K562 (cell line): ENCODE results near the gene PCAT6. TPM values are rescaled to one million over a fixed set of nuclear protein-coding genes. Genes with fewer than 3 reads are reported as not detected.

Source experiments
- ATF4 ChIP-seq: fragments of 450-650 bp; formaldehyde crosslinking; IDR thresholded peaks from 2 replicates; pipeline ENCODE4 v1.4.0; 2022; ENCODE audit warnings: mild to moderate bottlenecking, moderate library complexity
- BRD4 ChIP-seq: fragments of 200-600 bp; sonication (generic); IDR thresholded peaks from 2 replicates; pipeline ENCODE4 v1.6.1; 2017; ENCODE audit warnings: inconsistent platforms
- CUX1 ChIP-seq: fragments of 200-800 bp; sonication (Bioruptor generic); IDR thresholded peaks from 2 replicates; pipeline ENCODE4 v1.6.1; 2016; ENCODE audit warnings: missing genetic modification characterization, missing compliant biosample characterization
- HMG20B ChIP-seq: fragments of 250-450 bp; sonication (Bioruptor Pico); IDR thresholded peaks from 2 replicates; pipeline ENCODE4 v1.5.0; 2021; ENCODE audit warnings: mild to moderate bottlenecking
- ILF3 ChIP-seq: fragments of 450-650 bp; IDR thresholded peaks from 2 replicates; pipeline ENCODE4 v1.6.1; 2018; ENCODE audit warnings: antibody characterized with exemption, mild to moderate bottlenecking, moderate library complexity, borderline replicate concordance
- NCOA4 ChIP-seq: fragments of 450-650 bp; IDR thresholded peaks from 2 replicates; pipeline ENCODE4 v1.6.1; 2018; ENCODE audit warnings: mild to moderate bottlenecking; ENCODE audit not compliant: partially characterized antibody
- NR2C1 ChIP-seq, 2 experiments: fragments of 450-650 bp; IDR thresholded peaks; 2 replicates each; pipeline ENCODE4 v1.6.1; 2017; ENCODE audit warnings: mild to moderate bottlenecking in 2 of 2, antibody characterized with exemption in 1 of 2, inconsistent platforms in 1 of 2, missing compliant biosample characterization in 1 of 2, missing genetic modification characterization in 1 of 2
- POLR2AphosphoS2 ChIP-seq: IDR thresholded peaks from 2 replicates; pipeline ENCODE4 v1.6.1; 2012; ENCODE audit warnings: low read length, improper control_type of control experiment
- TAL1 ChIP-seq: fragments of 450-650 bp; IDR thresholded peaks from 2 replicates; pipeline ENCODE4 v1.6.1; 2016; ENCODE audit warnings: mild to moderate bottlenecking
- ZNF146 ChIP-seq: IDR thresholded peaks from one replicate; pipeline ENCODE4 v1.6.1; 2018; ENCODE audit warnings: missing compliant biosample characterization; ENCODE audit not compliant: unreplicated experiment
- ZNF764 ChIP-seq: fragments of 250-450 bp; sonication (Bioruptor Pico); IDR thresholded peaks from 2 replicates; pipeline ENCODE4 v1.4.0; 2020; ENCODE audit warnings: low read depth, mild to moderate bottlenecking, moderate library complexity
- polyA plus RNA-seq, 8 experiments: library from polyadenylated mRNA; depleted of rRNA in 4 of 8; stranded (reverse) in 5 of 8; unstranded in 3 of 8; fragments of >200 nt; fragmentation: Nextera tagmentation in 2 of 8; fragmentation: Illumina TruSeq in 1 of 8; extraction: Ambion mirVana in 2 of 8; extraction: Trizol in 1 of 8; gene quantifications; 2 replicates each; pipeline versions ENCODE4 v1.2.1 to v1.2.3, GENCODE V29; 2011 to 2014; ENCODE audit warnings: inconsistent platforms in 1 of 8, missing spikeins in 1 of 8
- total RNA-seq, 7 experiments: library from RNA; depleted of rRNA in 6 of 7; stranded (reverse); fragments of >200 nt in 6 of 7; fragmentation: Illumina TruSeq in 2 of 7; extraction: Trizol in 2 of 7; gene quantifications; 2 replicates each; pipeline versions ENCODE4 v1.2.1 to v1.2.3, GENCODE V29; 2011 to 2021; ENCODE audit warnings: low replicate concordance in 1 of 7
- TF ChIP-seq, protein P1 (sequence below), 2 experiments: fragments of 450-650 bp; IDR thresholded peaks; 2 replicates each; pipeline ENCODE4 v1.6.1; 2018; ENCODE audit warnings: mild to moderate bottlenecking in 2 of 2, low read depth in 1 of 2; ENCODE audit not compliant: partially characterized antibody in 2 of 2

Gene PCAT6
- total and polyA plus RNA-seq, 9 of the 15 experiments (the other 6 are each of a cell fraction or from before 2014, with no cell fraction given) = 0.25 to 2.4 (median 0.54) TPM; not detected in 1

GRCh38 chr1:202810615-202811295 lies at the start of gene PCAT6 (continued):
- TF ChIP-seq NR2C1 (IDR thresholded peaks at IDR 0.05) (peak; percentile 45; the same call in 1 of the 2 replicates), NR2C1 (tag; IDR thresholded peaks at IDR 0.05) (0 out of 2 replicates have a peak, but pooled peaks have one; percentile 59), NCOA4 (no peak), BRD4 (no peak; the same call in 1 of the 2 replicates), ZNF764 (no peak), POLR2AphosphoS2 (no peak), HMG20B (CRISPR knock-in tag) (no peak), ATF4 (CRISPR knock-in tag) (no peak), ZNF146 (CRISPR knock-in tag) (no peak), TAL1 (no peak), ILF3 (no peak), CUX1 (no peak)
- TF ChIP-seq, protein P1, sequence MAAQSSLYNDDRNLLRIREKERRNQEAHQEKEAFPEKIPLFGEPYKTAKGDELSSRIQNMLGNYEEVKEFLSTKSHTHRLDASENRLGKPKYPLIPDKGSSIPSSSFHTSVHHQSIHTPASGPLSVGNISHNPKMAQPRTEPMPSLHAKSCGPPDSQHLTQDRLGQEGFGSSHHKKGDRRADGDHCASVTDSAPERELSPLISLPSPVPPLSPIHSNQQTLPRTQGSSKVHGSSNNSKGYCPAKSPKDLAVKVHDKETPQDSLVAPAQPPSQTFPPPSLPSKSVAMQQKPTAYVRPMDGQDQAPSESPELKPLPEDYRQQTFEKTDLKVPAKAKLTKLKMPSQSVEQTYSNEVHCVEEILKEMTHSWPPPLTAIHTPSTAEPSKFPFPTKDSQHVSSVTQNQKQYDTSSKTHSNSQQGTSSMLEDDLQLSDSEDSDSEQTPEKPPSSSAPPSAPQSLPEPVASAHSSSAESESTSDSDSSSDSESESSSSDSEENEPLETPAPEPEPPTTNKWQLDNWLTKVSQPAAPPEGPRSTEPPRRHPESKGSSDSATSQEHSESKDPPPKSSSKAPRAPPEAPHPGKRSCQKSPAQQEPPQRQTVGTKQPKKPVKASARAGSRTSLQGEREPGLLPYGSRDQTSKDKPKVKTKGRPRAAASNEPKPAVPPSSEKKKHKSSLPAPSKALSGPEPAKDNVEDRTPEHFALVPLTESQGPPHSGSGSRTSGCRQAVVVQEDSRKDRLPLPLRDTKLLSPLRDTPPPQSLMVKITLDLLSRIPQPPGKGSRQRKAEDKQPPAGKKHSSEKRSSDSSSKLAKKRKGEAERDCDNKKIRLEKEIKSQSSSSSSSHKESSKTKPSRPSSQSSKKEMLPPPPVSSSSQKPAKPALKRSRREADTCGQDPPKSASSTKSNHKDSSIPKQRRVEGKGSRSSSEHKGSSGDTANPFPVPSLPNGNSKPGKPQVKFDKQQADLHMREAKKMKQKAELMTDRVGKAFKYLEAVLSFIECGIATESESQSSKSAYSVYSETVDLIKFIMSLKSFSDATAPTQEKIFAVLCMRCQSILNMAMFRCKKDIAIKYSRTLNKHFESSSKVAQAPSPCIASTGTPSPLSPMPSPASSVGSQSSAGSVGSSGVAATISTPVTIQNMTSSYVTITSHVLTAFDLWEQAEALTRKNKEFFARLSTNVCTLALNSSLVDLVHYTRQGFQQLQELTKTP (IDR thresholded peaks at IDR 0.05; ENCODE audit: low read depth in 1 of 2, partially characterized antibody in 2 of 2) = no peak
